Measurements from ENCODE around the gene BCL10.

The BCL10 gene

DNA sequence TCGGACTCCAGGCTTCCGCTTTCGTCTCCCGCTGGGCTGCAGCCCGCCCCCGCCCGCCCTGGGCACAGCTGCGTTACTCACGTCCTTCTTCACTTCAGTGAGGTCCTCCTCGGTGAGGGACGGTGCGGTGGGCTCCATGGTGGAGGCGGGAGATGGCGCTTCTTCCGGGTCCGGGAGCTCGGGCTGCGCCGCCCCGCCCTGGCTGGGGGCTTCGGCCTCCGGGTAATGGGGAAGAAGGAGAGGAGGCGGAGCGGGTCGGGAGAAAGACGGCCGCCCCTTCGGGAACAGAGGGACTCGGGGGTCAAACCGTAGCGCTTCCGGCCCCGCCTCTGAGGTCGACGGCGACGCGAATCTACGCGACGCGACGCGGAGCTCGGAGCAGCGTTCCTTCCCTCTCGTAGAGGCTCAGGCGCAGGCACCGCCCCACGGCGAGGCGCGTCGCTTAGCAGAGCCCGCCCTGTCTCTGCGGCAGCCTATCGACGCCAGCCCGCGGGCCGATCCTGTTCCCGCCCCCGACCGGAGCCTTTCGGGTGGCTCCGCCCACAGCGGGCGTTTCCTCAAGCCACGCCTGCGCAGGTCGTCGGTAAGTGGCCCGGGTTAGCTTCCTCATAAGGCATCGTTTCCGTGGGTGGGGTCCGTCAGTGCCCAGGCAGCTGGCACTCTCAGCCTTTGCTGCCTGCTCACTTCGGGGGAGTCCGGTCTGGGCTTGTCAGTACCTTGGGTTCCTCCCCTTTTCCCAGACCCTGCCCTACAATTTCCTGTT lies at the start of gene BCL10:
Gene BCL10 (minus strand): TSS at position 418 of the 763 bp plus-strand sequence. CDS start 280 bp downstream, at position 138.
- peak; percentile 98 for DNase-seq

DNA sequence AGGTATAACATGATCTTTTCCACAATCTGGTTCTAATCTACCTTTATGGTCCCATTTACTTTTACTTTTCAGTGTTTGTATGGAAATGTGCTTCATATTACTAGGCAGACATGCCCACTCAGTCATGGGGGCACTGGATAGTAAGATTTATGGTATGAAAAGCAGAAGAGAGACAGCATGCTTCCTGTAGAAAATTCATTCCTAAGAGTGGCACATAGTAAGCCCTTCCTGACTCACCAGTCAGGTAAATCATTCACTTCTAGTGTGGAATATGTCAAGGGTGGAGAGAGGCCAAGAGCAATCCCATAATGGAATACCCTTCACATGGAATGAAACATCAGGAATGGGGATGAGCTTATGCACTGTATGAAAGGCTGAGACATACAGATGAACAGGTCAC lies 49.5 kb upstream of the BCL10 start:
- no peak for DNase-seq

DNA sequence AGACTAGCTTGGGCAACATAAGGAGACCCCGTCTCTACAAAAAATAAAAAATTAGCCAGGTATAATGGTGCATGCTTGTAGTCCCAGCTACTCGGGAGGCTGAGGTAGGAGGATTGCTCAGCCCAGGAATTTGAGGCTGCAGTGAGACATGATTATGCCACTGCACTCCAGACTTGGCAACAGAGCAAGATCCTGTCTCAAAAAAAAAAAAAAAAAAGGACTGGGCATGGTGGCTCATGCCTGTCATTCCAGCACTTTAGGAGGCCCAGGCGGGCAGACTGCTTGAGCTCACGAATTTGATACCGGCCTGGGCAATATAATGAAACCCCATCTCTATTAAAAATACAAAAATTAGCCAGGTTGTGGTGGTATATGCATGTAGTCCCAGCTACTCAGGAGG lies 47.3 kb upstream of the BCL10 start:
- DNase-seq = no peak

DNA sequence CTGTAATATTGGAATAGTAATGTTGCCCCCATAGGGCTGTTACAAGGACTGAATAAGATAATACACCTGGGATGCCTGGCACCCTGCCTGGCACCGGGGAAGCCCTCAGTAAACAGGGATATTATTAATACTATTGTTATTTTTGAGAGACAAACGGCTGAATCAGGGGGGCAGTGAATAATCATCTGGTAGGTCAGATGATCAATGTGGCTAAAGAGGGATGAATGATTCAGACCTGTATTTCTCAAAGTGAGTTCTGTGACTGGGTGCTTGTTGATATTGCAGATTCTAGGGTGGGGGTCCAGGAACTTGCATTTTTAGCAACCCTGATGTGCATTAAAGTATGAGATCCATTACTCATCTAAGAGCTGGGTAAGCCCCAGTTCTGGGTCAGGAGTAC lies 46.2 kb upstream of the BCL10 start:
- no peak for DNase-seq

DNA sequence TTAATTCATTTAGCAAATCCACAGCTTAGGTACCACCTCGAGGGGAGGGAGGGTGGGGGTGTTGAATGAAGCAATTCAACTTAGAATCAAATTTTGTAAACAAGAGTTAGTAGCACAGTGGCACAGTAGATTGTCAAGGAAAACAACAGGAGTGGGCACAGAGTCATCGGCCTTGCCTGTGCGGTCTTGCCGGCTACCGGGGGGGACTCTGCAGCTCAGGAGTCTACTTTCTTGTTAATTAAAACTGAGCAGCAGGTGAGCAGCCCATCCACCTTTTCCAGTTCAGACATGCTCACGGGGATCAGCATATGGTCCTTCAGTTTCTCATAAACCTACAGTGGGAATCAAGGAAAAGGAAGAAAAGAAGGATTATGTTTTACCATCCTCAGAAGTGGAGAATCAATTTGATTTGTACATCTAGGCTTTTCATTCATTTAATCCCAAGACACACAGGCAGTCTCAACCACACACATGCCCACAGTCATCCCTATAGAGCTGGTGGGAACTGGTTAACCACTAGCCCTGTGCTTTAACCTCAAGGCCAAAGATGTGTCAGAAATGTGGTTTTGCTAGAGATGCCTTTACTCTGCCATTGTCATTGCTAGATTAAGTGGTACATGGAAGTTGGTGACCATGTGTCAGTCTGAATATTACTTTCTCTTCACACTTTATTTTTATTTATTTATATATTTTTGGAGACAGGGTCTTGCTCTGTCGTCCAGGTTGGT lies 45.0 kb upstream of the BCL10 start:
- DNase-seq = peak; percentile 5

DNA sequence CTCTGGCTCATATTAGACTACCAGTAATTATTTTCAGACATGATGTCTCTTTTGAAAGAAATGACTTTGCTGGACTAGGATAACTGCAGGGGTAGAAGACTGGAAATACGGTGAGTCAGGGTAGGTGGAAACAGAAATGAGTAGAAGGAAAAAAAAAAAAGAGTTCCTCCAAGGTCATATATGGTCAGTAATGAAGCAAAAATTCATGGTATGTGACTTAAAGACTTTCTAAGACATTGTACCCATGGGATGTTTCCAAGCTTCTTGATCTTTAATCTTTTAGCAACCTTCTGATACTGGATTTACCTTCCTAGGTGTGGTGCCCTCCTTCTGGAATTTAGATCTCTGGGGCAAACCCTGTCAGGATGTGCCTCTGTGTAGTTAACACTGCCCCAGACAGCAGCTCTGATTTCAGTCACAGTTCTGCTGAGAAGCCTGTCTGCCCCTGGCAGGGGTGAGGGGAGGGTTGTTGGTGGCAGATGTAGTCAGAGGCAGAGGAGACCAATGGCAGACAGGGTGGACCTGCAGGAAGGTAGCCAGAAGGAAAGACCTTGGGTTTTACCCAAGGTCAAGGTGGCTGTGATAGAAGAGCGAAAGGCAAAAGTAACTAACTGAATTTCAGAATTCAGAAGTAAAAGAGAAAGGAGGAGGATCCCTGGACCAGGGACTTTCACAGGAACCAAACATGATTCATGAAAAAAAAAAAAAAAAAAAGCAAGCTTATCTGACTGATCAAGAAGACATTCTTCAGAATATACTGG lies 44.1 kb upstream of the BCL10 start:
- no peak for DNase-seq

DNA sequence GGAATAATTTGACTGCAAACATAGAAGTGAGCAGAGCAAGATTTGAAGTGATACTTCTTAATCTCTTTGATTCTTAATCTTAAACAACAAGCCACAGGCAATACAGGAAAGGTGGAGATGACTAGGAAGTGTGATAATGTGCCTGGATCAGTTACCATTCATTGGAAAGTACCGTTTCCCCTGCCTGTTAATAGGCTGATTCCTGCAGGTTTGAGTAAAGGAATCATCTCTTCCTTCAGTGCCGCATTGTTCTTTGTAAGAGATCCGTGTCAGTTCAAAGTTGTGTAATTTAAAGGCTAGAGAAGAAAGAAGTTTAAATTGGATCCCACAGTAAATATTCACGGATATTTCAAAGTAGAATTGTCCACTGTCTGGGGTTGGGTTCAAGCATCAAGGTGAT lies 43.5 kb upstream of the BCL10 start:
- DNase-seq = no peak

DNA sequence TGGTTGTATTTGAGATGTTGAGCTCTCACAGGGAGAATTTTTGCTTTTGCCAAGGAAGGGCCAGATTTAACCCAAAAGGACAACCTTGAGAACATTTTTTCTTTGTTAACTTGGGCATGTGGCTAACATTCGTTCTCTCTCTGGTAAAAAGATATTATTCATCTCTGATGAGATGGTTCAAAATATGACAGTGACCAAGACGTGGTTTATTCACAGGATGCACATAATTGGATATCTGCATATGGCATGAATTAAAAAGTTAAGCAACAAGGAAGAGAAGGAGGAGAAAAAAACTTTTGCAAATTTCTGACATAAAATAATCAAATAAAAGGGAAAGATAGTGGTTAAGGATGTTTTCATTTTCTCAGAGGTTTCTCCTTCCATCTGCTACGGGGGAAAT lies 43.1 kb upstream of the BCL10 start:
- DNase-seq = no peak

DNA sequence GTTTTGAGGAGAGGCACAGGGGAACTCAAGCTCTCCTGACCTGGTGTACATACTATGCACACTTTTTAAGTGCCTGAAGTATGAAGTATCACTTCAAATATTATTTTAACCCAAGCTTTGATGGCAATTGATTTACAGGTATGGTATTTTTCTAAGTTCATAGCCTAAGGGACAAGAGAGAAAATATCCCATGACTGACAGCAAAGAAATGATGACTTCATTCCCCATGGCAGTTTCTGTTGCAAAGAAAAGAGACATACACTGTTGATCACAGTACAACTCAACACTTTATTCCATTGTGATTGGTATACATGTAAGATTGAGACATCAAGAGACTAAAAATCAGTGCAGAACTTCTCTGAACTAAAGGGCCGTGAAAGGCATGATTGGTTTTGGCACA lies 41.8 kb upstream of the BCL10 start:
- DNase-seq = no peak

DNA sequence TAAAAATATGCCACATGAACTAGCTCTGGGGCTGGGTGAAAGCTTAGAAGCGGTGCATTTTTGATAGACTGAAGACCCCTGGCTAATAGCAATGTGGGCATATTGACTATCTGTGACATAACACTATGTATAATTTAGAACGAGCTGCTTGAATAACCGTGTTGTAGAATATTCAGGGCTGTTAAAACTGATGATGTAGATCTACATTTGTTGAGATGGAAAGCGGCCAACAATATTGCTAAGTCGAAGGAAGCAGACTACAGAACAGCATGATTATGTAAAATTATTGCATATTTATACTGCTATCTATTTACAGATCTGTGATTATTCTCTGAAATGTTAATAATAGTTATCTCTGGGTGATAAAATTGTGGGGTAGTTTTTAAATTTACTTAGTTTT lies 41.1 kb upstream of the BCL10 start:
- no peak for DNase-seq

DNA sequence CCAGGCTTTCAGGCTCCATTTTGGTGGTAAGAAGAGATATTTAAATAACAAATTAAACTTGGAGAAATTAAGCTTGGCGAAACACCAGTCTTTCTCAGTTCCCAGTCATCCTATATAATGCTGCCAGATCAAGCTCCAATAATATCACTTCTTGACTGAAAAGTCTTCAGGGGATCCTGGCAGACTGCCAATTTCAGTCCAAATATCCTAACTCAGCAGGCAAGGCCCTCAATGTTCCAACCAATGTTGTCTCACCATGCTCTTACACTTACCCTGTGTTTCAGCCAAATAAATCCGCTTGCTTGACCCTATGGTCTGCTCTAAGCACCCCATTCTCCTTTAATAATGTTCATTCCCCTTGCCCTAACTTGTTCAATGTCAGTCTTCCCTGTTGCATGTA lies 39.9 kb upstream of the BCL10 start:
- DNase-seq = no peak

DNA sequence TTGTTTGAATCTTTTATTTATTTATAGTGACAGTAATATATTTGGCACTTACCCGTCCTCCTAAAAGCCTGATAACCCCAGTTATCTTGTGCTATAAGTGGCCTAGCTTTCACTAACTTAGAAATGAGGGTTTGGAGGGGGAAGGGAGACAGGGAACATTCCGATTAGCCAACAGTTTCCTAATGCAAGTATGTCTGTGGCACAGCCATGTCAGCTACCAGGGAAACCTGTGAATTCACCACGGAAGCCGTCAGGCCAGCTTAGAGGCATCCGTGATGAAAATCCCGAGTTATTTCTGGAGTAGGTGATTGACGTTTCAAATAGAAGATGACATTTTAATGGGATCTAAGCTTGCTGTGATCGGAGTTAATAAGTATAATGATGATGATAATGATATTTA lies 39.4 kb upstream of the BCL10 start:
- DNase-seq = no peak

DNA sequence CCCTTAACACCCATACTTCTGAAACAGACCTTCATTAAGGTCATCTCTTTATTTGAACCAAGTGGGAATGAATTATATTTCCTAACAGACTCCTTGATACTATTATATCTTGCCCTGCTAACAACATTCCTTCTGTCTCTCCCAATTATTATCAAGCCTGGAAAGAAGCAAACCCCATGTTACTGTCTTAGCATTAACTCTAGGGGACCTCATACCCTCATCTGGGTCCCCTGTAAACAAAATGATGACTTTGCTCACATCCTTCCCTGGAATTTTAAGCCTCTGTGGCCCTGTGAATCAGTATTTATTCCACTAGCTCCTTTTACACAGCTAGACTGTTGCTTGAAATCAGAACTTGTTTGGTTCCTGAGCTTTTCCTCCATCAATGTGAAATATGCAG lies 38.3 kb upstream of the BCL10 start:
- no peak for DNase-seq

DNA sequence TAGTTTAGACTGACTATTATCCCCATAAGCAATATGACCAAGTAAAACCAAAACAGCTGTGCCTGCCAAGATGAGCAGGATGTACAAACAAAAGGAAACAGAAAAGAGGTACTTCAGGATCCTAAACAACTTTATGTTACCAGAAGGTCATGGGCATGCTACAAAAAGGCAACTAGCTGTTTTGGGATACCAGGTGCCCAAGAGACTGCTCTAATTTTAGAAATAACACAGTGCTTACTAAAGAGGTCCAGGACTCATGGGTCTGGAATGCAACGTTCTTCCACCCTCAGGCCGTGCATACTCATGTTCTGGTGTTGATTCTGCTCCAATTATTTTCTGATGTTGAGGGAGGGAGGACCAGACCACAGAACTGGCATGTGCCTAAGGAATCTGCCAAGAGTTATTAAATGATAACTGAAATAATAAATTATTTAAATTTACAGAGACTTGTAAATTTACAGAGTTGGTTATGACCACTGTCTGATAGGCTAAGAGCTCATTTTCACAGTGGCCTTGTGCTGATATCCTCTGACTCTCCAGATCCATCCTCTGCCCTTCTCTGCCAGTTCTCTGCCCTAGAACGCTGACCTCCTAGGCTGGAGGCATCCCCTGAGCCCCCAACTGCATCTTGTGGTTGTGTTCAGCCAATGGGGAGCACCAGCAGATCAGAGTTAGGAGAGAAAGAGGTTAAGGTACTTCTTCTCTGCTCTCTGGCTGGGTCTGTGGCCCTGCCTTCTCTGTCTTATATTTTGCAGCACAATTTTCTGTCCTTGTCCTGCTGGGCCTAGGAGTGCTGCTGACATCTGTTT lies 37.7 kb upstream of the BCL10 start:
- DNase-seq = no peak

DNA sequence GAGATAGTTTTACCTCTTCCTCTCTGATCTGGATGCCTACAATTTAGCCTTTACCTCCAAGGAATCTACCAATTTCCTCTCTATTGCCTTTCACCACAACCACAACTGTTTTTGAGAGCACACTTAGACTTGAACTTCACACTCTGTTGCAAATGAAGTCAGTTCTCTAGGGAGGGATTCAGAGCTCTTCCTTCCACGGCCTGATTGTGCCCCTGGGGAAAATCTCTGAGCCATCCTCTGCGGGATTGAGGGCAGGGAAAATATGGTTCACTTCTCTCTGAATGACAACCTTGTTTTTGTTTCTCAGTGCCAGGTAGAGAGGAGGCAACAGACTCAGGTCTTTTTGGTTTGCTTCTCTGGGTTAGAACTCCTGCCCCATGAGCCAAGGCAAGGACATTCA lies 35.4 kb upstream of the BCL10 start:
- DNase-seq = no peak

DNA sequence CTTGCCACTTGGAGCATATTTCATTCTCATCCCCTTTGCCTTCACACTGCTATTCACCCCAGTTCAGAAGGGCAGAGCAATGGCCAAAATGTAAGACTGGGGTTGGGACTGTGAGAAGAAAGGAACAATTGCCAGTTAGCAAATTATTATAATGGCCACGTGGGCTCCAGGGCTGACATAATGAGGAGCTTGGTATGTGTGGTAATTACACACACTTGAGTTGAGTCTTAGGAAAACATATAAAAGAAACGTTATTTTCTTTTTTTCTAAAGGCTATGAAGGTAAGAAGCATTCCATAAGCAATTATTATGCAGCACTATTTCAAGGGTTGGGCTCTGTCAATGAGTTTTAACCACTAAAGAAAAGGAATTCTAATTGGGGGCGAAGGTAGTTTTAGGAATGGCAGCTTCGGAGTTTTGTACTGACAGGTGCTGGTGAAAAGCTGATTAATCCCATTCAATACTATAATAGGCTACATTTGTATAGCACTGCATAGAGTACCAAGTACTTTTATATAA lies 32.5 kb upstream of the BCL10 start:
- DNase-seq = no peak

DNA sequence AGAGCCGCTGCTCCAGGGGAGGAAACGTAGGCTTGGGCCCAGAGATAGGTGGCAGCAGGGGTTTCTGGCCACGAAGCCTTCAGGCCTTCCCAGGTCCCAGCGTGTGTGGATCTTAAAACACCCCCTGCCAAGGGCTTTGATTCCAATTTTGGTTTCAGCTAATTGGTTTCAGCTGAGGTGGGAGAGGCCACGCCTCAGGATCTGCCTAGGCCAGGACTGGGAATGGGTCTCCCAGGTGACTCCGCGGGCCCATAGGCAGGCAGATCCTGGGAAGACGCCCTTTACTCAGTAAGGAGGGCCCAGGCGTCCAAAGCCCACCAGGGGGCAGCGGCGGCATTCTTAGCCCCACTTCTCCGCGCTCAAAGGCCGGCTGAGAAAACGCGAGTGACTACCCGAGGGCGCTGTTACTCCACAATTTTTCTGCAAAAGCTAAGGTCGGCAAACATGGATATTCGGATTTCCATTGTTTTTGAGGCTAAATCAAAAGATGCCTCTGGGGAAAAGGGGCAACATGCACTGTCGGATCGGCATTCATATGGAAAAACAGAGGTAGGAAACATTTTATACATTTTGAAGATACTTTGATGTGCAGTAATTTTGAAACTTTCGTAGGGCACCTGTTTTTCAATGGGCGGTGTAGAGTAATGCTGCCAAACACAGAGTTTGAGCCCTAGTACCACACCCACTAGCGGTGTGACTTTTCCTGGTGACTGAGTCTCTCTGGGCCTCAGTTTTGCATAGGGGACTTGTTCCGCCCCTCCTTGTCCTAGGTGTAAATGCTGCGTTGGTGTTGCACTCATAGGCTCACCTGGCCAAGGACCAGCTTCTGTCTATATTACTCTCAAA lies 31.8 kb upstream of the BCL10 start:
- DNase-seq = peak; percentile 50

DNA sequence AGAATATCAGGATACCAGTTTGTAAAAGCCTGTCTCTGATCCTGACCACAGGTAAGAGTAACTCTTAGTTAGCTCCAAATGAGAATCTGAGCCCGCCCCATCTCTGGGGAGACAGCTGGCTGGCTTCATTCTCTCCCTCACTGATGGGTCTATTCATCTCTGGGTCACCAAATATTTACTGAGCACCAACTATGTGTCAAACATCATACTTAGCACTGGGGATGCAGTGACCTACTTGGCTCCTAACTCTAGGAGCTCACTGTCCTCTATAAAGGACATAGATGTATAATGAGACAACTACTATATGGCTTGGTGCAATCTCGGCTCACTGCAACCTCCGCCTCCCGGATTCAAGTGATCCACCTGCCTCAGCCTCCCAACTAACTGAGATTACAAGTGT lies 29.8 kb upstream of the BCL10 start:
- no peak for DNase-seq

DNA sequence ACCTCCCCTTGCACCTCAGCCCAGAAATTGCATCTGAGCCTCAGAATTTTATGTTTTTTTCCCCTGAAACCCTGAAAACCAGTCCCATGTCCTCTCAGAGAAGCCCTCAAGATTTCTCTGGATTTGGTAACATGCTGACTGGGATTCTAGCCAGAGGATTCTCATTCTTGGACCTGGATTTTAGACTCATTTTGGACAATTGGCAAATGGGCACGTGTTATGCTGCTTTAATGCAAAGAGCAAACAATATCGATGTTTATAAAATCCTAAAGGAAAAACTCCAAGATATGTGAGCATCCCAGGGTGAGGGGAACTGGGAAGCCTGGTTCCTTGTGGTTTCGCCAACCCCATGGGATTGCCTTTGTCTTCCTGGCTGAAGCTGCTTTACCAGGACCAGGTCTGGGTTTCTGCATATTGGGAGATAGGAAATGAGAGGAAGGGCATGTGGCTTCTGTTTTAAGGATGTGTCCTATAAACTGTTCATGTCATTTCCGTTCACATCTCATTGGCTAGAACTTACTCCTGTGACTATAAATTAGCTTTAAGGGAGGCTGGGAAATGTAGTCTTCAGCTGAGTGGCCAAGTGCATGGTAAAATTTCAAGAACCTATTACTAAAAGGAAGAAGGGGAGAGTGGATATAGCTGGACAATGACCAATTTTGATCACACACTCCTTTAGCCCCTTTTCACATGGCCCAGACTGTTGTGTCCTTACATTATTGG lies 27.2 kb upstream of the BCL10 start:
- DNase-seq = no peak

DNA sequence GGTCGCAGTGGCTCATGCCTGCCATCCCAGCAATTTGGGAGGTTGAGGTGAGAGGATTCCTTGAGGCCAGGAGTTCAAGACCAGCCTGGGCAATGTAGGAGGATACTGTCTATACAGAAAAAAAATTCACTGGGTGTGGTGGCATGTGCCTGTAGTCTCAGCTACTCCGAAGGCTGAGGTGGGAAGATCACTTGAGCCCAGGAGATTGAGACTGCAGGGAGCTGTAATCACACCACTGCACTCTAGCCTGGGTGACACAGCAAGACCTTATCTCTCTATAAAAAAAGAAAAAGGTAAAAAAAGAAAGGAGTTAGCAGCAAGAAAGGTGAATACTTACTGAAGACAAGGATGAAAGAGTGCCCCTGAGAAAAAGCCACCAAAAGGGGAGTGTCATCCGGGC lies 23.7 kb upstream of the BCL10 start:
- no peak for DNase-seq

All from CD4-positive, alpha-beta T cell treated with Interleukin-21 for 1 hour (primary cell).